Mucosa of rectum (tissue), 2 donors: ENCODE measurements around the gene DLGAP1.

Experiments used
- H3K27ac ChIP-seq, 2 donors: one replicate each; pipeline ENCODE4 v1.7.0; 2013; ENCODE audit warnings: inconsistent platforms in 2 of 2, low read depth in 2 of 2, low read length in 2 of 2
- H3K27me3 ChIP-seq, 2 donors: one replicate each; pipeline ENCODE4 v1.7.0; 2013; ENCODE audit warnings: low read length in 2 of 2; ENCODE audit not compliant: control insufficient read depth in 2 of 2, insufficient read depth in 2 of 2
- H3K36me3 ChIP-seq, 2 donors: one replicate each; pipeline ENCODE4 v1.7.0; 2013; ENCODE audit warnings: low read length in 2 of 2; ENCODE audit not compliant: control insufficient read depth in 2 of 2, insufficient read depth in 2 of 2
- H3K4me1 ChIP-seq, 2 donors: one replicate each; pipeline ENCODE4 v1.7.0; 2013; ENCODE audit warnings: low read length in 2 of 2, mild to moderate bottlenecking in 1 of 2; ENCODE audit not compliant: control insufficient read depth in 2 of 2, insufficient read depth in 2 of 2
- H3K4me3 ChIP-seq, 2 donors: one replicate each; pipeline ENCODE4 v1.7.0; 2013; ENCODE audit warnings: low read length in 2 of 2
- H3K9ac ChIP-seq, 2 donors: one replicate each; pipeline ENCODE4 v1.7.0; 2013; ENCODE audit warnings: low read length in 2 of 2, low read depth in 1 of 2, mild to moderate bottlenecking in 1 of 2
- H3K9me3 ChIP-seq, 2 donors: one replicate each; pipeline ENCODE4 v1.7.0; 2013; ENCODE audit warnings: low read length in 2 of 2; ENCODE audit not compliant: control insufficient read depth in 2 of 2
- donor health status: healthy.
- donor health status: Normal muscosa, but diverticular disease.

The DLGAP1 gene

GRCh38 chr18:3879114-3879835 lies 575.8 kb downstream of the DLGAP1 start:
- H3K4me3 ChIP-seq = no peak overlapping the region
- no peaks in the 10 kb centered on the region for H3K36me3 ChIP-seq
- H3K9me3 ChIP-seq = no peaks in the 10 kb centered on the region
- H3K4me1 ChIP-seq = no peaks in the 10 kb centered on the region
- H3K27me3 ChIP-seq = peaks cover 0 to 3% of the 10 kb centered on the region in 2 donors
- H3K9ac ChIP-seq = no peak overlapping the region
- H3K27ac ChIP-seq = no peak overlapping the region

GRCh38 chr18:3878401-3878800 lies 576.7 kb downstream of the DLGAP1 start:
- H3K27ac ChIP-seq = no peak overlapping the region
- H3K9me3 ChIP-seq = no peaks in the 10 kb centered on the region
- no peak overlapping the region for H3K9ac ChIP-seq
- H3K4me1 ChIP-seq = no peaks in the 10 kb centered on the region
- no peak overlapping the region for H3K4me3 ChIP-seq
- no peaks in the 10 kb centered on the region for H3K36me3 ChIP-seq
- H3K27me3 ChIP-seq = peaks cover 0 to 3% of the 10 kb centered on the region in 2 donors

- Histone ChIP-seq H3K4me1 (no peaks in the 10 kb centered on the region), H3K36me3 (no peaks in the 10 kb centered on the region), H3K27me3 (peaks cover 0 to 3% of the 10 kb centered on the region in 2 donors), H3K4me3 (no peak overlapping the region), H3K9me3 (no peaks in the 10 kb centered on the region), H3K27ac (no peak overlapping the region), H3K9ac (no peak overlapping the region)
Observed at GRCh38 chr18:3877678-3878077, 577.4 kb downstream of the DLGAP1 start.

GRCh38 chr18:3875961-3876360 lies 579.1 kb downstream of the DLGAP1 start:
- Histone ChIP-seq H3K27ac (no peak overlapping the region), H3K4me1 (no peaks in the 10 kb centered on the region), H3K9me3 (no peaks in the 10 kb centered on the region), H3K27me3 (peaks cover 0 to 3% of the 10 kb centered on the region in 2 donors), H3K4me3 (no peak overlapping the region), H3K9ac (no peak overlapping the region), H3K36me3 (no peaks in the 10 kb centered on the region)

GRCh38 chr18:3875376-3875775 lies 579.7 kb downstream of the DLGAP1 start:
- H3K27me3 ChIP-seq = peaks cover 0 to 3% of the 10 kb centered on the region in 2 donors
- no peaks in the 10 kb centered on the region for H3K36me3 ChIP-seq
- H3K9me3 ChIP-seq = no peaks in the 10 kb centered on the region
- H3K4me1 ChIP-seq = no peaks in the 10 kb centered on the region
- H3K4me3 ChIP-seq = no peak overlapping the region
- no peak overlapping the region for H3K27ac ChIP-seq
- no peak overlapping the region for H3K9ac ChIP-seq

- Histone ChIP-seq H3K4me3 (no peak overlapping the region), H3K9ac (no peak overlapping the region)
Observed at GRCh38 chr18:3874581-3874980, 580.5 kb downstream of the DLGAP1 start.

GRCh38 chr18:3874125-3874524 lies 581.0 kb downstream of the DLGAP1 start:
- no peak overlapping the region for H3K27ac ChIP-seq
- no peak overlapping the region for H3K4me3 ChIP-seq
- H3K9ac ChIP-seq = no peak overlapping the region
- H3K36me3 ChIP-seq = no peaks in the 10 kb centered on the region
- H3K9me3 ChIP-seq = no peaks in the 10 kb centered on the region
- no peaks in the 10 kb centered on the region for H3K4me1 ChIP-seq
- H3K27me3 ChIP-seq = peaks cover 0 to 3% of the 10 kb centered on the region in 2 donors

More at GRCh38 chr18:3874581-3874980, 580.5 kb downstream of the DLGAP1 start:
- H3K9me3 ChIP-seq = no peaks in the 10 kb centered on the region
- H3K27ac ChIP-seq = no peak overlapping the region
- no peaks in the 10 kb centered on the region for H3K36me3 ChIP-seq
- H3K4me1 ChIP-seq = no peaks in the 10 kb centered on the region
- peaks cover 0 to 3% of the 10 kb centered on the region in 2 donors for H3K27me3 ChIP-seq

GRCh38 chr18:3873698-3874097 lies 581.4 kb downstream of the DLGAP1 start:
- no peaks in the 10 kb centered on the region for H3K4me1 ChIP-seq
- no peak overlapping the region for H3K27ac ChIP-seq
- H3K36me3 ChIP-seq = no peaks in the 10 kb centered on the region
- H3K4me3 ChIP-seq = no peak overlapping the region
- H3K9me3 ChIP-seq = no peaks in the 10 kb centered on the region
- H3K27me3 ChIP-seq = peaks cover 0 to 3% of the 10 kb centered on the region in 2 donors
- no peak overlapping the region for H3K9ac ChIP-seq

- H3K27ac ChIP-seq = no peak overlapping the region
- no peak overlapping the region for H3K4me3 ChIP-seq
- H3K9me3 ChIP-seq = no peaks in the 10 kb centered on the region
- H3K36me3 ChIP-seq = no peaks in the 10 kb centered on the region
- no peak overlapping the region for H3K9ac ChIP-seq
- no peaks in the 10 kb centered on the region for H3K4me1 ChIP-seq
- H3K27me3 ChIP-seq = peaks cover 0 to under 1% of the 10 kb centered on the region in 2 donors
Observed at GRCh38 chr18:3873211-3873610, 581.9 kb downstream of the DLGAP1 start.

GRCh38 chr18:3872641-3873040 lies 582.5 kb downstream of the DLGAP1 start:
- H3K27ac ChIP-seq = no peak overlapping the region
- no peaks in the 10 kb centered on the region for H3K36me3 ChIP-seq
- H3K9me3 ChIP-seq = no peaks in the 10 kb centered on the region
- H3K4me1 ChIP-seq = no peaks in the 10 kb centered on the region
- no peak overlapping the region for H3K9ac ChIP-seq
- H3K27me3 ChIP-seq = no peaks in the 10 kb centered on the region
- H3K4me3 ChIP-seq = no peak overlapping the region
